ENCODE data around the gene IGSF6.

GRCh38 chr16:21643785-21644184 is 8.6 kb downstream of the IGSF6 start:
- TF ChIP-seq POLR2A (IDR thresholded peaks at IDR 0.05): no peak
- no peak for TF ChIP-seq CTCF (IDR thresholded peaks at IDR 0.05)

Measured in Peyer's patch (tissue), 4 donors.